ENCODE measurements around the gene ICAM1. TPM values are rescaled to one million over a fixed set of nuclear protein-coding genes. Genes with fewer than 3 reads are reported as not detected.

ICAM1 gene
- total and polyA plus RNA-seq, 2 of the 13 experiments (the other 11 are each of a cell fraction or from before 2014, with no cell fraction given): 37.9 to 98.4 TPM

- TF ChIP-seq MXI1 (IDR thresholded peaks at IDR 0.05; ENCODE audit: borderline replicate concordance, low read depth, low read length) (peak; percentile 100), PHF8 (CRISPR knock-in tag; IDR thresholded peaks at IDR 0.05) (peak; percentile 77), BRCA1 (CRISPR knock-in tag; IDR thresholded peaks at IDR 0.05) (no peak), ZNF850 (CRISPR knock-in tag; conservative IDR thresholded peaks at IDR 0.05) (no peak), ZNF773 (CRISPR knock-in tag; IDR thresholded peaks at IDR 0.05; ENCODE audit: borderline replicate concordance) (peak; percentile 27; the same call in 1 of the 2 replicates), ZNF280D (CRISPR knock-in tag; IDR thresholded peaks at IDR 0.05) (no peak), ZSCAN20 (CRISPR knock-in tag; IDR thresholded peaks at IDR 0.05; ENCODE audit: borderline replicate concordance) (no peak), TOE1 (CRISPR knock-in tag; IDR thresholded peaks at IDR 0.05) (peak; percentile 34; the same call in 1 of the 2 replicates), SP2 (CRISPR knock-in tag; IDR thresholded peaks at IDR 0.05) (0 out of 2 replicates have a peak, but pooled peaks have one; percentile 17), TFDP2 (CRISPR knock-in tag; IDR thresholded peaks at IDR 0.05) (0 out of 2 replicates have a peak, but pooled peaks have one; percentile 43), ZHX1 (CRISPR knock-in tag; IDR thresholded peaks at IDR 0.05; ENCODE audit: low read depth) (peak; percentile 76), RORA (CRISPR knock-in tag; IDR thresholded peaks at IDR 0.05) (no peak), IRF1 (CRISPR knock-in tag; IDR thresholded peaks at IDR 0.05; ENCODE audit: low read depth) (no peak), GLMP (CRISPR knock-in tag; IDR thresholded peaks at IDR 0.05; ENCODE audit: borderline replicate concordance) (no peak), KLF11 (CRISPR knock-in tag; IDR thresholded peaks at IDR 0.05) (0 out of 2 replicates have a peak, but pooled peaks have one; percentile 24), FOXP1 (IDR thresholded peaks at IDR 0.05) (no peak), FOXP1 (CRISPR knock-in tag; IDR thresholded peaks at IDR 0.05) (no peak), MEIS2 (CRISPR knock-in tag; IDR thresholded peaks at IDR 0.05) (0 out of 2 replicates have a peak, but pooled peaks have one; percentile 18), BATF2 (CRISPR knock-in tag; IDR thresholded peaks at IDR 0.05) (peak; percentile 54; the same call in 1 of the 2 replicates)
Observed at GRCh38 chr19:10315335-10316214, 44.7 kb downstream of the ICAM1 start, which contains the start of gene FDX2 (continued).

Measured in HepG2 (cell line).